ACC112 (cell line): ENCODE results near the gene AIM2.
A peak's percentile ranks its signal among the peaks of the same experiment; 100 is the strongest.

Experiments
- H2AFZ ChIP-seq: fragments of 200-600 bp; sonication (generic); one replicate; pipeline ENCODE4 v1.6.0; 2017; ENCODE audit warnings: antibody characterized with exemption, low read length; ENCODE audit not compliant: unreplicated experiment
- H3K27ac ChIP-seq: fragments of 200-600 bp; sonication (generic); 2 replicates; pipeline ENCODE4 v1.5.1; 2014; ENCODE audit warnings: low read depth, mild to moderate bottlenecking, antibody characterized with exemption, low read length, moderate library complexity
- H3K27me3 ChIP-seq: fragments of 200-600 bp; sonication (generic); 2 replicates; pipeline ENCODE4 v1.6.1; 2014; ENCODE audit warnings: mild to moderate bottlenecking, antibody characterized with exemption, low read length, moderate library complexity, mixed read lengths; ENCODE audit not compliant: insufficient read depth
- H3K36me3 ChIP-seq: fragments of 200-600 bp; sonication (generic); 2 replicates; pipeline ENCODE4 v1.6.1; 2016; ENCODE audit warnings: mild to moderate bottlenecking, antibody characterized with exemption, low read length, moderate library complexity, mixed read lengths; ENCODE audit not compliant: insufficient read depth
- H3K4me1 ChIP-seq: fragments of 200-600 bp; sonication (generic); one replicate; pipeline ENCODE4 v1.6.1; 2016; ENCODE audit warnings: low read length, mixed read lengths; ENCODE audit not compliant: insufficient read depth, unreplicated experiment, control insufficient read depth
- H3K4me3 ChIP-seq: fragments of 200-600 bp; sonication (generic); 2 replicates; pipeline ENCODE4 v1.5.1; 2014; ENCODE audit warnings: mild to moderate bottlenecking, low read depth, low read length
- H3K79me2 ChIP-seq: fragments of 200-600 bp; sonication (generic); one replicate; pipeline ENCODE4 v1.6.0; 2016; ENCODE audit warnings: low read length; ENCODE audit not compliant: control insufficient read depth, unreplicated experiment, insufficient read depth

The AIM2 gene

GRCh38 chr1:159015440-159015909 is 61.1 kb downstream of the AIM2 start:
- Histone ChIP-seq H3K4me3 (peak overlapping the region; percentile 87), H3K4me1 (peaks cover 55% of the 10 kb centered on the region), H3K27me3 (no peaks in the 10 kb centered on the region), H3K79me2 (peaks cover 95% of the 10 kb centered on the region), H3K27ac (peak overlapping the region; percentile 90), H2AFZ (no peak overlapping the region), H3K36me3 (peaks cover 59% of the 10 kb centered on the region)

- no peaks in the 10 kb centered on the region for H3K27me3 ChIP-seq
- peaks cover 95% of the 10 kb centered on the region for H3K79me2 ChIP-seq
- H3K4me1 ChIP-seq: peaks cover 55% of the 10 kb centered on the region
- peak overlapping the region; percentile 87 for H3K4me3 ChIP-seq
- H3K27ac ChIP-seq: peak overlapping the region; percentile 90
- no peak overlapping the region for H2AFZ ChIP-seq
- peaks cover 53% of the 10 kb centered on the region for H3K36me3 ChIP-seq
Observed at GRCh38 chr1:159014851-159015250, 61.7 kb downstream of the AIM2 start.

- no peak overlapping the region for H2AFZ ChIP-seq
- peaks cover 50% of the 10 kb centered on the region for H3K36me3 ChIP-seq
- peaks cover 91% of the 10 kb centered on the region for H3K79me2 ChIP-seq
- H3K27me3 ChIP-seq: no peaks in the 10 kb centered on the region
- peak overlapping the region; percentile 87 for H3K4me3 ChIP-seq
- peaks cover 59% of the 10 kb centered on the region for H3K4me1 ChIP-seq
- peak overlapping the region; percentile 90 for H3K27ac ChIP-seq
Observed at GRCh38 chr1:159014003-159014571, 62.5 kb downstream of the AIM2 start.

- Histone ChIP-seq H3K36me3 (peaks cover 35% of the 10 kb centered on the region), H3K4me1 (peaks cover 53% of the 10 kb centered on the region), H3K4me3 (peak overlapping the region; percentile 87), H3K27me3 (no peaks in the 10 kb centered on the region), H2AFZ (no peak overlapping the region), H3K27ac (peak overlapping the region; percentile 64), H3K79me2 (peaks cover 84% of the 10 kb centered on the region)
Observed at GRCh38 chr1:159012495-159012894, 64.1 kb downstream of the AIM2 start.
